ENCODE measurements around the gene SLFN14. TPM values are rescaled to one million over a fixed set of nuclear protein-coding genes. Genes with fewer than 3 reads are reported as not detected.
"Not testable (repeated sequence)": the region's sequence is repeated elsewhere in the genome, so short reads cannot be mapped to it uniquely, and the experiment has no call there.

Gene SLFN14
- total RNA-seq, 1 donor from 2014 or later: not detected

- no peak for DNase-seq (ENCODE audit: low read depth)
- H3K4me3 ChIP-seq (ENCODE audit: low read depth, low read length): peak overlapping the region; percentile 84
Measured at GRCh38 chr17:35578929-35579432, 18.4 kb upstream of the SLFN14 start.

GRCh38 chr17:35578197-35578928, 17.7 kb upstream of the SLFN14 start, which contains the start of gene PEX12:
Gene PEX12, minus strand, starts transcription at chr17:35578571. Its CDS starts 550 bp downstream, at chr17:35578021.
- peak within 1 kb of the TSS; percentile 84 for H3K4me3 ChIP-seq (ENCODE audit: low read depth, low read length)
- no peak for DNase-seq (ENCODE audit: low read depth)
- TF ChIP-seq, protein P1, sequence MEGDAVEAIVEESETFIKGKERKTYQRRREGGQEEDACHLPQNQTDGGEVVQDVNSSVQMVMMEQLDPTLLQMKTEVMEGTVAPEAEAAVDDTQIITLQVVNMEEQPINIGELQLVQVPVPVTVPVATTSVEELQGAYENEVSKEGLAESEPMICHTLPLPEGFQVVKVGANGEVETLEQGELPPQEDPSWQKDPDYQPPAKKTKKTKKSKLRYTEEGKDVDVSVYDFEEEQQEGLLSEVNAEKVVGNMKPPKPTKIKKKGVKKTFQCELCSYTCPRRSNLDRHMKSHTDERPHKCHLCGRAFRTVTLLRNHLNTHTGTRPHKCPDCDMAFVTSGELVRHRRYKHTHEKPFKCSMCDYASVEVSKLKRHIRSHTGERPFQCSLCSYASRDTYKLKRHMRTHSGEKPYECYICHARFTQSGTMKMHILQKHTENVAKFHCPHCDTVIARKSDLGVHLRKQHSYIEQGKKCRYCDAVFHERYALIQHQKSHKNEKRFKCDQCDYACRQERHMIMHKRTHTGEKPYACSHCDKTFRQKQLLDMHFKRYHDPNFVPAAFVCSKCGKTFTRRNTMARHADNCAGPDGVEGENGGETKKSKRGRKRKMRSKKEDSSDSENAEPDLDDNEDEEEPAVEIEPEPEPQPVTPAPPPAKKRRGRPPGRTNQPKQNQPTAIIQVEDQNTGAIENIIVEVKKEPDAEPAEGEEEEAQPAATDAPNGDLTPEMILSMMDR (conservative IDR thresholded peaks at IDR 0.05; ENCODE audit: low read depth, low read length): no peak

More at GRCh38 chr17:35578929-35579432, 18.4 kb upstream of the SLFN14 start:
- TF ChIP-seq, protein P1 (conservative IDR thresholded peaks at IDR 0.05; ENCODE audit: low read depth, low read length): no peak

DNA sequence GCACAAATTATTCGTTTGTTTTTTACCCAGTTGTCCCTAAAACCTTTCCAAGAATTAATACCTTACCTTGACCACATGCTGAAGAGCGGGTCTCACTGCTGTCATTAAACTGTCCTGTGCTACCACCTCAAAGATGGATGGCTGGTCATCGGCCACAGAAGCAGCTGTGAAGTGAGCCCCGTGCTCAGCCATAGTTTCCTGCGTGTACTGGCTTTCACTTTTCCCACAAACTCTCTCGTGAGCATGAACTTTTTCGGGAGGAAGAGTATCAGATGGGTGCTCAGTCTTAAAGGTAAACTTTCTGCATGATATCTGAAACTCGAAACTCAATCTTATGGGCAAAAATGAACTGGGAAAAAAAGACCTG, 17.2 kb upstream of the SLFN14 start:
- DNase-seq (ENCODE audit: low read depth): no peak
- TF ChIP-seq, protein P1 (conservative IDR thresholded peaks at IDR 0.05; ENCODE audit: low read depth, low read length): no peak
- H3K4me3 ChIP-seq (ENCODE audit: low read depth, low read length): peak overlapping the region; percentile 84

- DNase-seq (ENCODE audit: low read depth): no peak
- no peak overlapping the region for H3K4me3 ChIP-seq (ENCODE audit: low read depth, low read length)
- TF ChIP-seq, protein P1 (conservative IDR thresholded peaks at IDR 0.05; ENCODE audit: low read depth, low read length): no peak
Measured at GRCh38 chr17:35575759-35576158, 15.1 kb upstream of the SLFN14 start.

DNA sequence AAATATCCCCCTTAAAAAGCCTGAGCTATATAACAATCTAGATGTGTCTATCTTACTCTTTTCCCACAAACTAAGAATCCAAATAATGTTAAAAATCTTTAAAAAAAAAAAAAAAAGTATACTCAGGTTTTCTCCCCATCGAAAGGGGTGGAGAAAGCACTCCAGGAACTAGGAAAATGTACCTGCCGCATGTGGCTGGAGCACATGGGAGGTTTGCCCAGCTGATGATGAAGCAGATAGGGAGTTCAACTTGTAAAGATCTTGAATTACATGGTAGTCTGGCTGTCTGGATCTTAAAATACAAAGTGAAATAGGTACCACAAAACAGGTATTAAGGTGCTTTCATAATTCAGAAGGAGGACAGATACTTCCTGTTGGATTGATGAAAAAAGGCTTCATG, 8.8 kb upstream of the SLFN14 start:
- TF ChIP-seq, protein P1 (conservative IDR thresholded peaks at IDR 0.05; ENCODE audit: low read depth, low read length): no peak
- no peak for DNase-seq (ENCODE audit: low read depth)
- no peak overlapping the region for H3K4me3 ChIP-seq (ENCODE audit: low read depth, low read length)

GRCh38 chr17:35568561-35568960, 7.9 kb upstream of the SLFN14 start:
- DNase-seq (ENCODE audit: low read depth): no peak
- TF ChIP-seq, protein P1 (conservative IDR thresholded peaks at IDR 0.05; ENCODE audit: low read depth, low read length): no peak
- H3K4me3 ChIP-seq (ENCODE audit: low read depth, low read length): peak overlapping the region; percentile 69

- H3K4me3 ChIP-seq (ENCODE audit: low read depth, low read length): peak overlapping the region; percentile 69
- TF ChIP-seq, protein P1 (conservative IDR thresholded peaks at IDR 0.05; ENCODE audit: low read depth, low read length): no peak
- no peak for DNase-seq (ENCODE audit: low read depth)
Measured at GRCh38 chr17:35566968-35567367, 6.3 kb upstream of the SLFN14 start.

GRCh38 chr17:35563181-35563580, 2.6 kb upstream of the SLFN14 start:
- H3K4me3 ChIP-seq (ENCODE audit: low read depth, low read length); DNase-seq (ENCODE audit: low read depth): not testable (repeated sequence)
